KMS-11 (cell line): ENCODE measurements around the gene SORCS2.
"Not testable (repeated sequence)": the region's sequence is repeated elsewhere in the genome, so short reads cannot be mapped to it uniquely, and the experiment has no call there.

Source experiments
- H2AFZ ChIP-seq: fragments of 200-600 bp; sonication (generic); 2 replicates; pipeline ENCODE4 v1.6.1; 2016; ENCODE audit warnings: antibody characterized with exemption, mixed run types, low read depth
- H3K27ac ChIP-seq: fragments of 200-600 bp; sonication (generic); 2 replicates; pipeline ENCODE4 v1.6.1; 2016; ENCODE audit warnings: mild to moderate bottlenecking, mixed run types
- H3K27me3 ChIP-seq: fragments of 200-600 bp; sonication (generic); 2 replicates; pipeline ENCODE4 v1.6.1; 2017; ENCODE audit warnings: mild to moderate bottlenecking, low read depth, mixed run types, moderate library complexity; ENCODE audit not compliant: insufficient read depth
- H3K36me3 ChIP-seq: fragments of 200-600 bp; sonication (generic); 2 replicates; pipeline ENCODE4 v1.6.1; 2017; ENCODE audit warnings: mild to moderate bottlenecking, mixed run types; ENCODE audit not compliant: insufficient read depth
- H3K4me1 ChIP-seq: fragments of 200-600 bp; sonication (generic); 2 replicates; pipeline ENCODE4 v1.6.1; 2016; ENCODE audit warnings: mild to moderate bottlenecking, low read depth, mixed run types; ENCODE audit not compliant: poor library complexity, severe bottlenecking
- H3K4me2 ChIP-seq: fragments of 200-600 bp; sonication (generic); 2 replicates; pipeline ENCODE4 v1.7.0; 2016; ENCODE audit warnings: mild to moderate bottlenecking, mixed run types
- H3K4me3 ChIP-seq: fragments of 200-600 bp; sonication (generic); IDR thresholded peaks from 2 replicates; pipeline ENCODE4 v1.6.1; 2017; ENCODE audit warnings: low read depth, low read length, mixed read lengths; ENCODE audit not compliant: insufficient read depth
- H3K79me2 ChIP-seq: fragments of 200-600 bp; sonication (generic); 2 replicates; pipeline ENCODE4 v1.6.1; 2016; ENCODE audit warnings: low read depth, mixed run types; ENCODE audit not compliant: insufficient read depth
- H3K9ac ChIP-seq: fragments of 200-600 bp; sonication (generic); 2 replicates; pipeline ENCODE4 v1.6.1; 2016; ENCODE audit warnings: mild to moderate bottlenecking, mixed run types
- H4K20me1 ChIP-seq: fragments of 200-600 bp; sonication (generic); 2 replicates; pipeline ENCODE4 v1.6.1; 2016; ENCODE audit warnings: mild to moderate bottlenecking, mixed run types; ENCODE audit not compliant: insufficient read depth
- TF ChIP-seq, protein P1 (sequence below): fragments of 200-600 bp; sonication (generic); conservative IDR thresholded peaks from 2 replicates; pipeline ENCODE4 v1.6.1; 2017; ENCODE audit warnings: low read depth, mild to moderate bottlenecking, antibody characterized with exemption, low read length, moderate library complexity, mixed read lengths

The SORCS2 gene

DNA sequence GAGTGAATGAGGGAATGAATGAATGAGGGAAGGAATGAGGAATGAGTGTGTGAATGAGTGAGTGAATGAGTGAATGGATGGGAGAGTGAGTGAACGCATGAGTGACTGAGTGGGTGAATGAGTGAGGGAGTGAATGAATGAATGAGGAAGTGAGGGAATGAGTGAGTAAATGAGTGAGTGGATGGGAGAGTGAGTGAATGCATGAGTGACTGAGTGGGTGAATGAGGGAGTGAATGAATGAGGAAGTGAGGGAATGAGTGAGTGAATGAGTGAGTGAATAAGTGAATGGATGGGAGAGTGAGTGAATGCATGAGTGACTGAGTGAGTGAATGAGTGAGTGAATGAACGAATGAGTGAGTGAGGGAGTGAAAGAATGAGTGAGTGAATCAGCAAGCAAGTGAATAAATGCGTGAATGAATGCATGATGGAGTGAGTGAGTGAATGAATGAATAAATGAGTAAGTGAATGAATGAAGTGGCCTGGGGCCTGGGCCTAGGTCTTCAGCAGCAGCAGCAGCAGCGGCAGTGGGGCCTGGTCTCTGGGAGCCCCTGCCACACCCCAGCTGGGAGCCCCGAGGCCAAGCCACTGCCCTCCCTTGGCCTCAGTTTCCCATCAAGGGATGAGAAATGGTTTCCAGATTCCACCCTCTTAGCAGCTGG, 258.6 kb downstream of the SORCS2 start:
- no peaks in the 10 kb centered on the region for H3K4me1 ChIP-seq
- TF ChIP-seq, protein P1, sequence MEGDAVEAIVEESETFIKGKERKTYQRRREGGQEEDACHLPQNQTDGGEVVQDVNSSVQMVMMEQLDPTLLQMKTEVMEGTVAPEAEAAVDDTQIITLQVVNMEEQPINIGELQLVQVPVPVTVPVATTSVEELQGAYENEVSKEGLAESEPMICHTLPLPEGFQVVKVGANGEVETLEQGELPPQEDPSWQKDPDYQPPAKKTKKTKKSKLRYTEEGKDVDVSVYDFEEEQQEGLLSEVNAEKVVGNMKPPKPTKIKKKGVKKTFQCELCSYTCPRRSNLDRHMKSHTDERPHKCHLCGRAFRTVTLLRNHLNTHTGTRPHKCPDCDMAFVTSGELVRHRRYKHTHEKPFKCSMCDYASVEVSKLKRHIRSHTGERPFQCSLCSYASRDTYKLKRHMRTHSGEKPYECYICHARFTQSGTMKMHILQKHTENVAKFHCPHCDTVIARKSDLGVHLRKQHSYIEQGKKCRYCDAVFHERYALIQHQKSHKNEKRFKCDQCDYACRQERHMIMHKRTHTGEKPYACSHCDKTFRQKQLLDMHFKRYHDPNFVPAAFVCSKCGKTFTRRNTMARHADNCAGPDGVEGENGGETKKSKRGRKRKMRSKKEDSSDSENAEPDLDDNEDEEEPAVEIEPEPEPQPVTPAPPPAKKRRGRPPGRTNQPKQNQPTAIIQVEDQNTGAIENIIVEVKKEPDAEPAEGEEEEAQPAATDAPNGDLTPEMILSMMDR: no peak
- no peak overlapping the region for H3K27ac ChIP-seq
- no peaks in the 10 kb centered on the region for H3K36me3 ChIP-seq
- H3K79me2 ChIP-seq: no peaks in the 10 kb centered on the region
- no peaks in the 10 kb centered on the region for H4K20me1 ChIP-seq
- H3K4me2 ChIP-seq: no peak overlapping the region
- no peak overlapping the region for H3K9ac ChIP-seq
- no peaks in the 10 kb centered on the region; the same call in 1 of the 2 replicates for H3K27me3 ChIP-seq
- H3K4me3 ChIP-seq: no peak overlapping the region
- no peak overlapping the region for H2AFZ ChIP-seq

DNA sequence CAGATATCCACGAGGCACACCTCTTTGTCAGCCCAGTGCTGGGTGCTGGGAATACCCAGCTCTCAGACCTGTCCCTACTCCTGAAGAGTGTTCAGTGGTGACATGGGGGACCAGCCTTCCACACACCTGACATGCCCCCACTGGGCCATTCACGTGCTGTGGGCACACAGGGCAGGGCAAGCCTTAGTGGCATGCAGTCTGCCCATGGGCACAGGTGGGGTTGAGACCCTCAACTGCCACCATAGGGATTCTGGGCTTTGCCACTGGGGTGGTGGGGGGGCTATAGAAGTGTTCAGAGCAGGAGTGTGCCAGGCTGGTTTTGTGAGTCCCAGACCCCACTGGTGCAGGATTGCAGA, 259.1 kb downstream of the SORCS2 start:
- Histone ChIP-seq H3K79me2 (no peaks in the 10 kb centered on the region), H3K9ac (no peak overlapping the region), H4K20me1 (no peaks in the 10 kb centered on the region), H2AFZ (no peak overlapping the region), H3K4me3 (no peak overlapping the region), H3K27ac (no peak overlapping the region), H3K36me3 (no peaks in the 10 kb centered on the region), H3K27me3 (no peaks in the 10 kb centered on the region), H3K4me1 (no peaks in the 10 kb centered on the region), H3K4me2 (no peak overlapping the region)
- TF ChIP-seq, protein P1: no peak

DNA sequence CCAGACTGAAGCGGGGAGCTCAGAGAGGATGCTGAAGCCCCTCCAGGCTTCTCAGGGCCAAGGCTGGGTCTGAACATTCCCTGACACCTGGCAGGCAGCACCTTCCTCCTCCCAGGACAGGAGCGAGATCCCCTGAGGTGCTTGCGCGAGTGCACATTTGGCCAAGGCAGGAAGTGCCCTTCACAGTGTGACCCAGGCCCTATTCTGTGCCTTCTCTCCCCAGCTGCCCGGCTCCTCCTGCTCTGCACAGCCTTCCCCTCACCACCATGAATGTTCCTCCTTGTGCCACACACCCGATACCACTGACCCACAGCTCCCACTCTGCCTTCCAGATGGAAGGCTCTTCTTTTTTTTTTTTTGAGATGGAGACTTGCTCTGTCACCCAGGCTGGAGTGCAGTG, 259.5 kb downstream of the SORCS2 start:
- Histone ChIP-seq H2AFZ (no peak overlapping the region), H3K27me3 (no peaks in the 10 kb centered on the region)

GRCh38 chr4:7452802-7453201, 260.5 kb downstream of the SORCS2 start:
- not testable (repeated sequence) for H2AFZ ChIP-seq, H4K20me1 ChIP-seq, H3K4me3 ChIP-seq

More for the DNA sequence above, 259.5 kb downstream of the SORCS2 start:
- H3K36me3 ChIP-seq: no peaks in the 10 kb centered on the region
- TF ChIP-seq, protein P1: no peak
- no peak overlapping the region for H3K27ac ChIP-seq
- no peak overlapping the region for H3K4me3 ChIP-seq
- H3K4me2 ChIP-seq: no peak overlapping the region
- no peaks in the 10 kb centered on the region for H3K79me2 ChIP-seq
- H3K4me1 ChIP-seq: no peaks in the 10 kb centered on the region
- no peak overlapping the region for H3K9ac ChIP-seq
- H4K20me1 ChIP-seq: no peaks in the 10 kb centered on the region

GRCh38 chr4:7457201-7458065, 265.1 kb downstream of the SORCS2 start:
- no peak overlapping the region for H2AFZ ChIP-seq
- H3K27ac ChIP-seq: no peak overlapping the region
- TF ChIP-seq, protein P1: no peak
- H3K4me1 ChIP-seq: no peaks in the 10 kb centered on the region
- H3K36me3 ChIP-seq: no peaks in the 10 kb centered on the region
- H3K4me3 ChIP-seq: no peak overlapping the region
- H3K79me2 ChIP-seq: no peaks in the 10 kb centered on the region
- no peak overlapping the region for H3K9ac ChIP-seq
- no peaks in the 10 kb centered on the region; the same call in 1 of the 2 replicates for H3K27me3 ChIP-seq
- no peaks in the 10 kb centered on the region for H4K20me1 ChIP-seq
- H3K4me2 ChIP-seq: no peak overlapping the region

More at GRCh38 chr4:7452802-7453201, 260.5 kb downstream of the SORCS2 start:
- not testable (repeated sequence) for H3K27me3 ChIP-seq, H3K4me1 ChIP-seq, H3K79me2 ChIP-seq, H3K27ac ChIP-seq, H3K36me3 ChIP-seq, H3K9ac ChIP-seq, H3K4me2 ChIP-seq
